Right renal pelvis (tissue), 4 donors: ENCODE results near the gene LSM14A. TPM values are rescaled to one million over a fixed set of nuclear protein-coding genes. Genes with fewer than 3 reads are reported as not detected.
A peak's percentile ranks its signal among the peaks of the same experiment; 100 is the strongest.
"Not testable (repeated sequence)": the region's sequence is repeated elsewhere in the genome, so short reads cannot be mapped to it uniquely, and the experiment has no call there.

Experiments
- DNase-seq, 4 donors: peaks; one replicate each; pipeline ENCODE4 v3.0.0-alpha.2; 2013; ENCODE audit warnings: low read depth in 4 of 4, low spot score in 3 of 4, missing footprints in 1 of 4
- polyA plus RNA-seq, 4 donors: library from polyadenylated mRNA; unstranded; fragments of 120-200 nt; gene quantifications; one replicate each; pipeline ENCODE4 v1.2.1, GENCODE V29; 2013; ENCODE audit not compliant: insufficient read length in 4 of 4

LSM14A gene
- polyA plus RNA-seq, 4 donors, result 165 to 190 (median 185) TPM

- no peak for DNase-seq
Observed at GRCh38 chr19:34189199-34189916, 17.1 kb downstream of the LSM14A start.

- no peak for DNase-seq
Observed at GRCh38 chr19:34189917-34190425, 17.7 kb downstream of the LSM14A start.

DNA sequence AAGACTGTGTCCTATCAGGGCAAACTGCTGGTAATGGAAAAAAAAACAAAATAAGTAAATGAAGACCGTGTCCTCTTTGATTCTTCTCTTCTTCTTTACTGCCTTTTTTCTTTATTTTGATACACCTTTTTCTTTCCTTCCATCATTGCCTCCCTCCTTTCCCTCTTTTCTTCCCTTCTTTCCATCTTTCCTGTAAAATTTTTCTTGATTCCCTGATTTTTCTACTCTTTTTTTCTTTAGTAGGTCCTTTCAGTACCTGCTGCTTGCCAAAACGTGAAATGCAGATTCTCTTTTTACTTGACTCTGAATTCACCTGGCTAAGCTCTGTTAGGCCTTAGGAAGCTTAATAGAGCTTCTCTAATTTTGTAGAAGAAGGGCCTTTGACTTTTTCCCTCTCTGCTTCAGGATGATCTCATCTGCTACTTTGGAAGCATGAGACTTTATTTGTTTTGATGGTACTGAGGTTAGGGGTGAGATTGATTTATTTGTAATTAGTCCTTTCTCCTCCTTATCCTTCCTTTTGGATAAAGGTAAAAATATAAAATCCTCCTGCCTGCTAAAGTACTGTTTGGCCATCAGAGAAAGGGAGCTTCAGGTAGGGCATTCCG, 19.2 kb downstream of the LSM14A start:
- DNase-seq, result no peak

DNA sequence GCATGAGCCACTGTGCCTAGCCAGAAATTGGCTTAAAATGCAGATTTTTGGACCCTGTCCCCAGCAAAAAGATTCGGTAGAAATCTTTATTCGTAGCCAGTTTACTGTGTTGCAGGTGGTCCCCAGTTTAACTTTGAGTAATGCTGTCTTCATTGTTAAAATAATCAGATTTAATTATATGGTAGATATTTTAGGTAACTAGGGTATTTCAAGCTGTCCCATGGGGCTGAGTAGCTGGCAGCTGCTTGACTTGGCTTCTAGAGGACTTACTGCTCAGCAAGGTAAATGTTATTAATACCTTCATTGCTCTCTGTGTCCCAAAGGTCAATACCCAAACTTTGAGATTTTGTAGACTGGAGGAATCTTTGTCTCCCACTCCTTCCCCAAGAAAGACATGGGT, 21.1 kb downstream of the LSM14A start:
- no peak for DNase-seq

DNA sequence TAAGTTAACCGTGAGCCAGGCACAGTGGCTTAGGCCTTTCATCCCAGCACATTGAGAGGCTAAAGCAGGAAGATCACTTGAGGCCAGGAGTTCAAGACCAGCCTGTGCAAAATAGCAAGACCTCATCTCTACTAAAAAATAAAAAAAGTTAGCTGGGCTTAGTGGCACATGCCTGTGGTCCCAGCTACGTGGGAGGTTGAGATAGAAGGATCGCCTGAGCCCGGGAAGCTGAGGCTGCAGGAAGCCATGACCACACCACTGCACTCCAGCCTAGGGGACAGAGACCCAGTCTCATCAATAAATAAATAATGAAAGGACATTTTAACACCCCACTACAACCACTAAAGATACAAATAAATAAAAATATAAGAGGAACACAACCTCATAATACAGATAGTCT, 21.6 kb downstream of the LSM14A start:
- no peak for DNase-seq

DNA sequence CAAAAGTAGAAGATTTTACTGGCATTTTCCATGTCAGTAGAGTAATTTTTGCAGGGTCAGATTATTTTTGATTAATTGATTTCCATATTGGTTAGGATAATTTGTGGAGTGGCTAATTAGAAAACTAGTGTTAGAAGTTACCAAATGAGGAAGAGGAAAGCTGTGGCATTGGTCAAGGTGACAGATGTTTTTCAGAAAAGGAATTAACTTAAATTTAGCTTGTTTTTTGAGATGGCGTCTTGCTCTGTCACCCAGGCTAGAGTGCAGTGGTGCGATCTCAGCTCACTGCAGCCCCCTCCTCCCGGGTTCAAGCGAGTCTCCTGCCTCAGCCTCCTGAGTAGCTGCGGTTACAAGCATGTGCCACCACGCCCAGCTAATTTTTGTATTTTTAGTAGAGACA, 28.8 kb downstream of the LSM14A start:
- no peak for DNase-seq

- DNase-seq, result not testable (repeated sequence)
Observed at GRCh38 chr19:34205324-34205723, 33.0 kb downstream of the LSM14A start.

GRCh38 chr19:34208291-34208884, 36.1 kb downstream of the LSM14A start:
- no peak for DNase-seq

DNA sequence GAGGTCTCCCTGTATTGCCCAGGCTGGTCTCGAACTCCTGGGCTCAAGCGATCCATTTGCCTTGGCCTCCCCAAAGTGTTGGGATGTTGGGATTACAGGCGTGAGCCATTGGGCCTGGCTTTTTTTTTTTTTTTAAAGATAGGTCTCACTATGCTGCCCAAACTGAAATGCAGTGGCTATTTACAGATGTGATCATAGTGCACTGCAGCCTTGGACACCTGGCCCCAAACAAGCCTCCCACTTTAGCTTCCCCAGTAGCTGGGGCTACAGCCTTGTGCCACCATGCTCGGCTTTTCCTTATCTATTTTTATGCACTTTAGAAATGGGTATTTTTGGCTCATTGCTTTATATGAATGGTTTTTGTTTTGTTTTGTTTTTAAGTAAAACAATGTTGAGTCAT, 37.4 kb downstream of the LSM14A start:
- no peak for DNase-seq

DNA sequence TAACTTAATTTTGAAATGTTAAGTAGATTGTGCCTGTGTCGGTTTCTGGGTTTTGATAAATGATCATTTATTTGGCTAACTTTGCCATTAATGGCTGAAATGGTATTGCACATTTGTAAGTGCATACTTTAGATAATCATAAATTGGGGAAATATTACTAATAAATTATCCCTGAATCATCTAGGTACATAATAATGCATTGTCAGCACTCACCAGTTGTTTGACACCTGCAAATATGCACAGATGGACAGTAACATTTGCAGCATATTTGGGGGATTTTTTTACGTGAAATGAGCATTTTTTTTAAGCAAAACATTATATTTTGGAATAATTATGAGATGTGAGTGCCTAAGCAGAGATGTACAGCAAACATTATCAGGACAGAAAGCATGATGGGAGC, 41.0 kb downstream of the LSM14A start:
- DNase-seq, result no peak

GRCh38 chr19:34214040-34214439, 41.7 kb downstream of the LSM14A start:
- no peak for DNase-seq

DNA sequence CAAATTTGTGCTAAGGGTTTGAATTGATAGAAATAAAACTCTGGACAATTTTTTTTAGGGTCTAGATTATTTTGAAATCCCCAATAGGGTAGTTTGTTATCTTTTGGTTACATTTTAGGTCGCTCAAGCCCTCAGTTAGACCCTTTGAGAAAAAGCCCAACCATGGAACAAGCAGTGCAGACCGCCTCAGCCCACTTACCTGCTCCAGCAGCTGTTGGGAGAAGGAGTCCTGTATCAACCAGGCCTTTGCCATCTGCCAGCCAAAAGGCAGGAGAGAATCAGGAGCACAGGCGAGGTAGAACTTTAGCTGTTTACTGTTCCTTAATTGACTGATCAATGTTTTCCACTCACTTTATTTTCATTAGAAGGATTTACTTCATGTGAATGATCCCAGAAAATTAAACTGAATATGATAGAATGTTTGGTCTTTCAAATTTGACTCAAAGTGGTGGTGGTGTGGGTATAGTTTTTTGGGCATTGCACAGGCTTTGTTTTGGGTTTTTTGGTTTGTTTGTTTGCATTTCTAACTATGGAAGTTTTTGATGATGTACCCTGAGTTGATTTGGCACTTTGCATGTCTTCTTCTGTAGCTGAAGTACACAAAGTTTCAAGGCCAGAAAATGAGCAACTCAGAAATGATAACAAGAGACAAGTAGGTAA, 42.8 kb downstream of the LSM14A start:
- no peak for DNase-seq

GRCh38 chr19:34215666-34216038, 43.3 kb downstream of the LSM14A start:
- no peak for DNase-seq

- DNase-seq, result not testable (repeated sequence)
Observed at GRCh38 chr19:34216745-34217219, 44.5 kb downstream of the LSM14A start.

DNA sequence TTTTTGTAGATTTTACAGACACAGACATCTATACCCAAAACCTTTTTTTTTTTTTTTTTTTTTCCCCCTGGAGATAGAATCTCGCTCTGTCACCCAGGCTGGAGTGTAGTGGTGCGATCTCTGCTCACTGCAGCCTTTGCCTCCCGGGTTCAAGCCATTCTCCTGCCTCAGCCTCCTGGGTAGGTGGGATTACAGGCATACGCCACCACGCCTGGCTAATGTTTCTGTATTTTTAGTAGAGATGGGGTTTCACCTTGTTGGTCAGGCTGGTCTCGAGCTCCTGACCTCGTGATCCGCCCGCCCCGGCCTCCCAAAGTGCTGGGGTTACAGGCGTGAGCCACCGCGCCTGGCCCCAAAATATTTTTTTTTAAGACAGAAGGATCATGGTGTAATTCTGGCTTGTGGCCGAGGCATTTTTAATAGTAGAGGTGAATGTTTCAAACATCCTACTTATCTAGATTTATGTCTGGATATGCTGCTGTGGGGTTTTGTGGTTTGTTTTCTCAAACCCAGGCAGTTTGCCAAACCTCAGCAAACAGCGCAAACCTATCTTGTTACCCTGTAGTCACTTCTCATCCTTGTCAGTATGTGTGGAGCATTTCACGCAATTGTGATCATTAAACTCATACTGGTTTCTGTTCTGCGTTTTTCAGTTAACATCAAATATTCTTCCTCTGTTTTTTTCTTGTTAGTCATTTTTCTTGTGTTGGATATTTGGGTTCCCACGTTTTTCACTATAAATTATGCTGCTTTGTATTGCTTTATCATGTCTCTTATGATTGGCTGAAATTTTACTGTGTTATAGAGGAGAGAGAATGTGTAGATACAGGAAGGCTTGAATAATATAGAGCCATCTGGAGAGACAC, 45.9 kb downstream of the LSM14A start:
- DNase-seq, result peak in 1 of 4 donors; percentile 24

DNA sequence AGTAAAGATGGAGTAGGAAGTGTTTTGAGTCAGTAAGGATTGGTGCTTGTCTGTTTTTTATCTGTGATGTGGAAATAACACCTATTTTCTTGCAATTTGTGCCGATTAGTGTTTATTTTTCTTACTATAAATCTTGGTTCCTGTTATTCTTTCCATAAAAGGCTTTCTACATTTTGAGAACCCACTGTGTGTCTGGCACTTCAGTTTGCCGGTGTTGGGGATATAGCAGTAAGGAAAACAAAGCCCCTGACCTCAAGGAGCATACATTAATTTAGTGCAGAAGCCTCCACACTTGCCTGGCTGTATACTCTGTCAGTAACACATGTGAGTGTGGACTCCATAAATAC, 46.5 kb downstream of the LSM14A start:
- no peak for DNase-seq

- DNase-seq, result peak in 2 of 4 donors; percentile 29 to 43
Observed at GRCh38 chr19:34220472-34221063, 48.3 kb downstream of the LSM14A start.

DNA sequence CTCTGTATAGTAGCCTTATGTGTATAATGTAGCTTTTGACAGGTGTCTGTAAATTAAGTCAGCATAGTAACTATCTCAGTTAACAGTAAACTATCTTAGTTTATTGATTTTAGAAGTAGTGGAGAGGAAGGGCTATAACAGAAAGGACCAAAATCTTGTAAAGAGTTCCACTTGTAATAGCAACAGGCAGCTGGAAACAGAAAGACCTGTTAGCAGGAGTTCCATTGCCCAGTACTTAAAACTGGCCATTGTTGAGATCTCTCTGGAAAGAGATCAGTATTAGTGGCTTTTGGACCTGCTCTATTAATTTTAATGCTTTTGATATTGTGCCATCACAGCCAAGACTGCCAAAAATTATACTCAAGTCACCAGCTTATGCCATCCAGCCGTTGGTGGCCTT, 50.1 kb downstream of the LSM14A start:
- no peak for DNase-seq

DNA sequence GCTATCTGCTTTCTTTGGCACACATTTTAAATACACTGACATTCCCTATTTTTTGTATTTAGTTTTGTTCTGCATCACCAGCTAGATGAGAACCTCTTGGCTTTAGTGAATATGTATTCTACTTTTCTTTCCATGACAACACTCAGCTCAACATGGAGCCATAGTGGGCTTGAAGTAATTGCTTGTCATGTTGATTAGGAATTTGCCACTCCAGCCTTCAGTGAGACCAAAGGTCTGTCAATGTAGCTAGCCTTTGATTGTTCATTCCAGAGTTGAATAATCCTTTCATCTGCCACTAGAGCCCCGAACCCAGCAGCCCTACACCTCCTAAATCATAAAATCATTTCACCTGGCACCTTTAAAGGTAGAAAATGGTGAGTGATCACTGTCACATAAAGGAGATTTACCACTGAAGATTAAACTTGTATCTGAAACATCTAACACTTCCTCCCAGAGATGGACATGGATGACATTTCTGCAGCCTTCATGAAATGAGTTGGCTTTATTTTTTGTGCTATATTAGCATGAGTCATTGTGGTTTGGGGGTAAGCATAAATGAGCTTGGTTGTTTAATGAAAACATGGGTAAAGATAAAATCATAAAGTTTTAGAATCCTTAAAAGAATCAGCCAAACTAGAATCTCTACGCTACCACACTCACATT, 52.8 kb downstream of the LSM14A start:
- DNase-seq, result no peak

GRCh38 chr19:34225659-34226015, 53.3 kb downstream of the LSM14A start:
- no peak for DNase-seq
